ENCODE data around the gene B3GNT7. TPM values are rescaled to one million over a fixed set of nuclear protein-coding genes. Genes with fewer than 3 reads are reported as not detected.
"Not testable (repeated sequence)": the region's sequence is repeated elsewhere in the genome, so short reads cannot be mapped to it uniquely, and the experiment has no call there.

Gene B3GNT7
- total RNA-seq, 2 donors from 2014 or later: 244 to 258 TPM

GRCh38 chr2:231373184-231373583, 22.3 kb upstream of the B3GNT7 start:
- Histone ChIP-seq H3K4me1 (no peaks in the 10 kb centered on the region), H3K9ac (ENCODE audit: low read depth in 2 of 2, low read length in 2 of 2) (no peak overlapping the region), H3K27me3 (no peaks in the 10 kb centered on the region), H3K4me3 (no peak overlapping the region), H3K36me3 (no peaks in the 10 kb centered on the region), H3K27ac (no peak overlapping the region), H3K9me3 (no peaks in the 10 kb centered on the region)
- intact Hi-C loops (cut with DNase I): no loop called here
- TF ChIP-seq CTCF (IDR thresholded peaks at IDR 0.05): no peak
- no peak for DNase-seq

GRCh38 chr2:231373786-231374349, 21.6 kb upstream of the B3GNT7 start:
- no peak overlapping the region for H3K27ac ChIP-seq
- peak; percentile 66 for DNase-seq
- intact Hi-C loops (cut with DNase I): no loop called here

GRCh38 chr2:231374771-231375170, 20.7 kb upstream of the B3GNT7 start:
- Histone ChIP-seq H3K27ac (no peak overlapping the region), H3K9ac (ENCODE audit: low read depth in 2 of 2, low read length in 2 of 2) (no peak overlapping the region), H3K9me3 (no peaks in the 10 kb centered on the region), H3K4me3 (no peak overlapping the region), H3K36me3 (no peaks in the 10 kb centered on the region), H3K4me1 (peaks cover 6% of the 10 kb centered on the region), H3K27me3 (no peaks in the 10 kb centered on the region)
- no peak for TF ChIP-seq CTCF (IDR thresholded peaks at IDR 0.05)
- no peak for DNase-seq
- intact Hi-C loops (cut with DNase I): no loop called here

More at GRCh38 chr2:231373786-231374349, 21.6 kb upstream of the B3GNT7 start:
- Histone ChIP-seq H3K9ac (ENCODE audit: low read depth in 2 of 2, low read length in 2 of 2) (no peak overlapping the region), H3K9me3 (no peaks in the 10 kb centered on the region), H3K36me3 (no peaks in the 10 kb centered on the region), H3K4me1 (no peaks in the 10 kb centered on the region), H3K4me3 (no peak overlapping the region), H3K27me3 (no peaks in the 10 kb centered on the region)
- TF ChIP-seq CTCF (IDR thresholded peaks at IDR 0.05): no peak

- H3K4me3 ChIP-seq; H3K4me1 ChIP-seq; H3K36me3 ChIP-seq; H3K9ac ChIP-seq (ENCODE audit: low read depth in 2 of 2, low read length in 2 of 2); H3K27me3 ChIP-seq; H3K9me3 ChIP-seq; H3K27ac ChIP-seq; intact Hi-C loops (cut with DNase I); DNase-seq: not testable (repeated sequence)
These were observed 19.4 kb upstream of the B3GNT7 start for GRCh38 chr2:231375994-231376615.

GRCh38 chr2:231376857-231377256, 18.7 kb upstream of the B3GNT7 start:
- Histone ChIP-seq H3K9me3 (no peaks in the 10 kb centered on the region), H3K36me3 (no peaks in the 10 kb centered on the region), H3K9ac (ENCODE audit: low read depth in 2 of 2, low read length in 2 of 2) (no peak overlapping the region), H3K4me1 (peaks cover 6% of the 10 kb centered on the region), H3K27me3 (no peaks in the 10 kb centered on the region), H3K4me3 (no peak overlapping the region), H3K27ac (no peak overlapping the region)
- no peak for TF ChIP-seq CTCF (IDR thresholded peaks at IDR 0.05)
- intact Hi-C loops (cut with DNase I): no loop called here
- no peak for DNase-seq

- Histone ChIP-seq H3K4me1 (peaks cover 6% of the 10 kb centered on the region), H3K9me3 (no peaks in the 10 kb centered on the region), H3K4me3 (no peak overlapping the region), H3K27ac (peak overlapping the region; percentile 62), H3K27me3 (no peaks in the 10 kb centered on the region), H3K9ac (ENCODE audit: low read depth in 2 of 2, low read length in 2 of 2) (peak overlapping the region in 1 of 2 donors; percentile 6), H3K36me3 (no peaks in the 10 kb centered on the region)
- peak; percentile 78 for DNase-seq
- intact Hi-C loops (cut with DNase I): no loop called here
- no peak for TF ChIP-seq CTCF (IDR thresholded peaks at IDR 0.05)
These were observed 17.3 kb upstream of the B3GNT7 start for GRCh38 chr2:231378026-231378722.

Measured in colonic mucosa (tissue), 4 donors.